NCI-H526 (cell line): Measurements from ENCODE around the gene HDC.

Experiments used
- DNase-seq, 2 experiments: peaks; one replicate each; lab custom pipeline; 2025; lab: John Stamatoyannopoulos, UW

The HDC gene

GRCh38 chr15:50224606-50225005, 40.9 kb downstream of the HDC start:
- DNase-seq: no peak

- no peak for DNase-seq
Observed at GRCh38 chr15:50222181-50222580, 43.3 kb downstream of the HDC start.

- no peak for DNase-seq
Observed at GRCh38 chr15:50219820-50220219, 45.7 kb downstream of the HDC start.

GRCh38 chr15:50218691-50219090, 46.8 kb downstream of the HDC start:
- DNase-seq: no peak

GRCh38 chr15:50218291-50218690, 47.2 kb downstream of the HDC start:
- DNase-seq: no peak

GRCh38 chr15:50210462-50211157, 54.9 kb downstream of the HDC start:
- no peak for DNase-seq

GRCh38 chr15:50209809-50210208, 55.7 kb downstream of the HDC start:
- no peak for DNase-seq

GRCh38 chr15:50206020-50206419, 59.5 kb downstream of the HDC start:
- no peak for DNase-seq

GRCh38 chr15:50202003-50202402, 63.5 kb downstream of the HDC start:
- DNase-seq: no peak

GRCh38 chr15:50192926-50193620, 72.5 kb downstream of the HDC start:
- DNase-seq: no peak

GRCh38 chr15:50192164-50192563, 73.4 kb downstream of the HDC start:
- no peak for DNase-seq
